H1 (cell line): ENCODE results near the gene STAMBPL1. TPM values are rescaled to one million over a fixed set of nuclear protein-coding genes. Genes with fewer than 3 reads are reported as not detected.

Source experiments
- CTCF ChIA-PET: fragments of 300-600 bp; sonication (Branson Sonifier 250); formaldehyde crosslinking; loops from one replicate; lab custom pipeline; 2021; ENCODE audit not compliant: partially characterized antibody; lab: Charles Lee
- POLR2A ChIA-PET: fragments of 300-600 bp; sonication (Branson Sonifier 250); formaldehyde crosslinking; loops from one replicate; lab custom pipeline; 2021; ENCODE audit warnings: inconsistent platforms; ENCODE audit not compliant: partially characterized antibody; lab: Charles Lee
- DNase-seq, 2 experiments: peaks; one replicate each; pipeline versions ENCODE4 v3.0.0 to v3.0.0-alpha.2; 2010 to 2022; ENCODE audit warnings: low spot score in 2 of 2, low read depth in 1 of 2, mixed read lengths in 1 of 2
- FAIRE-seq: peaks from 2 replicates; lab custom pipeline; 2011; peaks lifted over from hg19 to GRCh38; lab: Jason Lieb, UNC
- H2AFZ ChIP-seq: 2 replicates; pipeline ENCODE4 v1.8.1; 2012; ENCODE audit warnings: low read length, inconsistent platforms
- H2AK5ac ChIP-seq: 2 replicates; pipeline ENCODE4 v1.6.1; 2013; ENCODE audit warnings: low read depth, low read length
- H2BK120ac ChIP-seq: replicated peaks from 2 replicates; pipeline ENCODE3; 2013; ENCODE audit warnings: low read depth, low read length, inconsistent platforms
- H2BK12ac ChIP-seq: 2 replicates; pipeline ENCODE4 v1.6.1; 2013; ENCODE audit warnings: low read depth, low read length
- H2BK15ac ChIP-seq: 2 replicates; pipeline ENCODE4 v1.6.1; 2013; ENCODE audit warnings: low read length
- H2BK20ac ChIP-seq: 2 replicates; pipeline ENCODE4 v1.6.1; 2013; ENCODE audit warnings: low read length
- H2BK5ac ChIP-seq: 2 replicates; pipeline ENCODE4 v1.6.1; 2013; ENCODE audit warnings: low read depth, low read length
- H3K14ac ChIP-seq: 2 replicates; pipeline ENCODE4 v1.6.1; 2013; ENCODE audit warnings: inconsistent platforms; ENCODE audit not compliant: insufficient read length
- H3K18ac ChIP-seq: 2 replicates; pipeline ENCODE4 v1.6.1; 2013; ENCODE audit warnings: low read length; ENCODE audit errors: extremely low read depth
- H3K23ac ChIP-seq: 2 replicates; pipeline ENCODE4 v1.6.1; 2013; ENCODE audit warnings: inconsistent platforms; ENCODE audit not compliant: insufficient read length
- H3K23me2 ChIP-seq: 2 replicates; pipeline ENCODE4 v1.6.1; 2013; ENCODE audit warnings: low read depth, low read length
- H3K27ac ChIP-seq: 2 replicates; pipeline ENCODE4 v1.6.1; 2011; ENCODE audit warnings: low read depth, low read length, inconsistent platforms
- H3K27me3 ChIP-seq, 4 experiments: replicated peaks in 1 of 4; 1 replicate in 1 of 4; 2 replicates in 3 of 4; pipeline versions ENCODE4 v1.6.1 to v1.8.1; 2011 to 2013; ENCODE audit warnings: low read length in 3 of 4, mild to moderate bottlenecking in 3 of 4, inconsistent platforms in 2 of 4, mixed read lengths in 2 of 4, moderate library complexity in 1 of 4; ENCODE audit not compliant: control insufficient read depth in 3 of 4, insufficient read depth in 3 of 4; ENCODE audit errors: extremely low read depth in 1 of 4
- H3K36me3 ChIP-seq, 4 experiments: 2 replicates each; pipeline versions ENCODE4 v1.6.1 to v1.8.1; 2011 to 2013; ENCODE audit warnings: mild to moderate bottlenecking in 4 of 4, low read length in 3 of 4, moderate library complexity in 2 of 4, control low read depth in 1 of 4, inconsistent platforms in 1 of 4; ENCODE audit not compliant: insufficient read depth in 4 of 4, control insufficient read depth in 2 of 4
- H3K4ac ChIP-seq: replicated peaks from 2 replicates; pipeline ENCODE3; 2013; ENCODE audit warnings: low read length, low read depth, mixed read lengths, inconsistent platforms; ENCODE audit not compliant: insufficient read length
- H3K4me1 ChIP-seq, 4 experiments: replicated peaks in 1 of 4; 1 replicate in 1 of 4; 2 replicates in 3 of 4; pipeline versions ENCODE4 v1.6.1 to v1.8.1; 2011 to 2013; ENCODE audit warnings: low read length in 3 of 4, inconsistent platforms in 2 of 4, mixed read lengths in 1 of 4; ENCODE audit not compliant: insufficient read depth in 4 of 4, control insufficient read depth in 3 of 4
- H3K4me2 ChIP-seq, 2 experiments: 2 replicates each; pipeline versions ENCODE4 v1.6.1 to v1.8.1; 2011 to 2013; ENCODE audit warnings: low read depth in 2 of 2, low read length in 2 of 2, control low read depth in 1 of 2, inconsistent platforms in 1 of 2, mild to moderate bottlenecking in 1 of 2; ENCODE audit not compliant: insufficient read depth in 1 of 2
- H3K4me3 ChIP-seq, 4 experiments: fragments of 200-600, 300-600 bp in 1 of 4; sonication (generic), shearing (Covaris generic), sonication (Bioruptor Twin) in 1 of 4; 2 replicates each; pipeline versions ENCODE4 v1.5.1 to v1.8.1; 2011 to 2016; ENCODE audit warnings: low read length in 4 of 4, low read depth in 3 of 4, control low read depth in 2 of 4, inconsistent platforms in 2 of 4, mild to moderate bottlenecking in 2 of 4, mixed read lengths in 1 of 4, moderate library complexity in 1 of 4; ENCODE audit not compliant: insufficient read depth in 2 of 4; ENCODE audit errors: extremely low read depth in 1 of 4
- H3K56ac ChIP-seq: replicated peaks from 2 replicates; pipeline ENCODE3; 2013; ENCODE audit warnings: low read depth, mild to moderate bottlenecking, mixed read lengths, low read length, inconsistent platforms; ENCODE audit not compliant: insufficient read length
- H3K79me1 ChIP-seq: 2 replicates; pipeline ENCODE4 v1.6.1; 2013; ENCODE audit warnings: low read depth, low read length, control low read depth
- H3K79me2 ChIP-seq, 2 experiments: 2 replicates each; pipeline versions ENCODE4 v1.6.1 to v1.8.1; 2012 to 2013; ENCODE audit warnings: low read length in 2 of 2, mild to moderate bottlenecking in 2 of 2, inconsistent platforms in 1 of 2; ENCODE audit not compliant: insufficient read depth in 2 of 2, control insufficient read depth in 1 of 2
- H3K9ac ChIP-seq, 4 experiments: replicated peaks in 1 of 4; 1 replicate in 1 of 4; 2 replicates in 3 of 4; pipeline versions ENCODE4 v1.6.1 to v1.8.1; 2011 to 2013; ENCODE audit warnings: low read depth in 3 of 4, low read length in 3 of 4, control low read depth in 2 of 4, mild to moderate bottlenecking in 2 of 4, moderate library complexity in 2 of 4, inconsistent platforms in 1 of 4; ENCODE audit errors: extremely low read depth in 1 of 4
- H3K9me3 ChIP-seq, 2 experiments: 2 replicates each; pipeline versions ENCODE4 v1.6.1 to v1.8.1; 2012 to 2013; ENCODE audit warnings: mild to moderate bottlenecking in 2 of 2, moderate library complexity in 2 of 2, control low read depth in 1 of 2, inconsistent platforms in 1 of 2, low read depth in 1 of 2, low read length in 1 of 2, mixed read lengths in 1 of 2; ENCODE audit not compliant: insufficient read depth in 2 of 2
- H4K20me1 ChIP-seq, 2 experiments: replicated peaks in 1 of 2; 2 replicates each; pipeline versions ENCODE3 to v1.8.1; 2011 to 2013; ENCODE audit warnings: inconsistent platforms in 2 of 2, low read length in 2 of 2, mild to moderate bottlenecking in 1 of 2; ENCODE audit not compliant: insufficient read depth in 2 of 2, control insufficient read depth in 1 of 2
- H4K5ac ChIP-seq: 2 replicates; pipeline ENCODE4 v1.6.1; 2013; ENCODE audit warnings: low read length, low read depth, mixed read lengths, inconsistent platforms; ENCODE audit not compliant: insufficient read length
- H4K8ac ChIP-seq: 2 replicates; pipeline ENCODE4 v1.8.0; 2013; ENCODE audit warnings: mild to moderate bottlenecking, moderate library complexity, low read length, inconsistent platforms; ENCODE audit not compliant: insufficient read depth; ENCODE audit errors: extremely low read depth
- H4K91ac ChIP-seq: replicated peaks from 2 replicates; pipeline ENCODE3; 2013; ENCODE audit warnings: low read length, mixed read lengths, inconsistent platforms; ENCODE audit not compliant: insufficient read length
- CTBP2 ChIP-seq: IDR thresholded peaks from 2 replicates; pipeline ENCODE4 v1.7.0; 2011; ENCODE audit warnings: borderline replicate concordance, mild to moderate bottlenecking, moderate library complexity, mixed read lengths, low read length; ENCODE audit not compliant: insufficient read depth, insufficient read length
- KDM5A ChIP-seq: fragments of 200-600 bp; IDR thresholded peaks from 2 replicates; pipeline ENCODE4 v1.7.1; 2012; ENCODE audit warnings: mild to moderate bottlenecking, low read length, inconsistent platforms, mixed read lengths
- NRF1 ChIP-seq: IDR thresholded peaks from 2 replicates; pipeline ENCODE4 v1.6.1; 2011; ENCODE audit warnings: mild to moderate bottlenecking, low read depth, low read length, improper control_type of control experiment
- POU5F1 ChIP-seq: IDR thresholded peaks from 2 replicates; pipeline ENCODE4 v1.6.1; 2011; ENCODE audit warnings: low read depth, mild to moderate bottlenecking, low read length, moderate library complexity
- WGBS, 2 experiments: shearing (Covaris generic) in 1 of 2; methylation state at CpG; one replicate each; pipeline versions ENCODE4 v1.1.6 to v1.1.7; 2013 to 2015; ENCODE audit warnings: low lambda C conversion rate in 2 of 2, mixed read lengths in 2 of 2, inconsistent platforms in 1 of 2, low coverage in 1 of 2, missing lambda C conversion rate in 1 of 2; ENCODE audit not compliant: insufficient replicate concordance in 2 of 2, insufficient coverage in 1 of 2, insufficient read length in 1 of 2; ENCODE audit errors: extremely low coverage in 1 of 2, missing lambda C conversion rate in 1 of 2; 5-methylcytosine and 5-hydroxymethylcytosine counted together
- polyA plus RNA-seq, 7 experiments: library from polyadenylated mRNA; depleted of rRNA in 3 of 7; stranded (reverse) in 5 of 7; unstranded in 2 of 7; fragments of >200 nt in 5 of 7; fragments of 200-250 nt in 2 of 7; gene quantifications; 1 replicate in 5 of 7; 2 replicates in 1 of 7; 4 replicates in 1 of 7; pipeline versions ENCODE4 v1.2.1 to v1.2.3, GENCODE V29; 2011 to 2013; ENCODE audit warnings: missing spikeins in 2 of 7, mixed read lengths in 2 of 7
- total RNA-seq: library from RNA; stranded (reverse); fragmentation: NEBNext Ultra II Directional; extraction: Animal tissue kit (Norgen Biotek cat#: 25700); gene quantifications from 2 replicates; pipeline ENCODE4 v1.2.1, GENCODE V29; 2021
- TF ChIP-seq, protein P1 (sequence below): IDR thresholded peaks from 2 replicates; pipeline ENCODE4 v1.6.1; 2011; ENCODE audit warnings: low read depth, mild to moderate bottlenecking, low read length; ENCODE audit not compliant: insufficient read depth

The STAMBPL1 gene
- total and polyA plus RNA-seq, 2 of the 8 experiments (the other 6 are each of a cell fraction or from before 2014, with no cell fraction given), result 5.5 TPM

DNA sequence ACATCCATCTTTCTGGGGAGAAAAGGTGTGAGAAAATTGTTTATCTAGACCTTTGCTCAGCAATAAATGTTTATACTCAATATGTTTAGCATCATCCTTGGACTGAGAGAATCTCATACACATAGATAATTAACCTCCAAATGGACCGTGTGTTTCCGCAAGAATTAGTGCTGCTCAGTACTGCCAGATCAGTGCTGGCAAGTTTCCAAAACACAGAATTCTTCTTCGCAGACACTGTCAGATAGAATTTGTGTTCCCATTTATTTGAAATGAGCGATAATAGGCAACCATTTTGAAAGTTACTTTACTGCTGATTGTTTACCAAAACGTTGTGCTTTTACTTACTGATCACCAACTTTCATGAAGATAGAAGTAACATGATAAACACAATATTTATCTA is 33.7 kb downstream of the STAMBPL1 start:
- Histone ChIP-seq H2AK5ac (no peak overlapping the region), H3K4me2 (no peak overlapping the region), H4K91ac (no peak overlapping the region), H3K9me3 (no peaks in the 10 kb centered on the region), H3K18ac (no peak overlapping the region)
- TF ChIP-seq, protein P1, sequence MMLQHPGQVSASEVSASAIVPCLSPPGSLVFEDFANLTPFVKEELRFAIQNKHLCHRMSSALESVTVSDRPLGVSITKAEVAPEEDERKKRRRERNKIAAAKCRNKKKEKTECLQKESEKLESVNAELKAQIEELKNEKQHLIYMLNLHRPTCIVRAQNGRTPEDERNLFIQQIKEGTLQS, result no peak
- TF ChIP-seq KDM5A, result no peak
- no peak for TF ChIP-seq POU5F1
- no peak for TF ChIP-seq CTBP2
- TF ChIP-seq NRF1, result no peak
- TF ChIP-seq, all 59 proteins: peak for 0
- Histone ChIP-seq H3K27ac (no peak overlapping the region), H3K79me2 (no peaks in the 10 kb centered on the region), H3K79me1 (no peaks in the 10 kb centered on the region), H3K36me3 (no peaks in the 10 kb centered on the region), H4K20me1 (no peaks in the 10 kb centered on the region), H2BK5ac (no peak overlapping the region), H3K23me2 (no peaks in the 10 kb centered on the region), H2AFZ (no peak overlapping the region), H2BK120ac (no peak overlapping the region), H4K8ac (no peak overlapping the region), H3K9ac (no peak overlapping the region), H2BK20ac (no peak overlapping the region), H2BK12ac (no peak overlapping the region), H3K4me3 (no peak overlapping the region), H3K14ac (no peak overlapping the region), H3K4ac (no peak overlapping the region), H3K27me3 (no peaks in the 10 kb centered on the region), H4K5ac (no peak overlapping the region), H2BK15ac (no peak overlapping the region), H3K4me1 (no peaks in the 10 kb centered on the region), H3K56ac (no peak overlapping the region), H3K23ac (no peak overlapping the region)
- POLR2A ChIA-PET, result no interaction called here
- WGBS, 2 experiments, result 87% methylated on average over 5 of the region's 5 CpGs; no CpG with 5 or more reads in 1 of the 2 experiments
- FAIRE-seq, result no peak
- no peak for DNase-seq
- CTCF ChIA-PET, result interaction anchor here (1.0 to 2.5 kb wide), 2 partner anchors 19 to 78 kb away, joined by 3 to 10 read pairs; no protein-coding TSS in a partner anchor
